Measurements from ENCODE around the gene HYAL2. TPM values are rescaled to one million over a fixed set of nuclear protein-coding genes. Genes with fewer than 3 reads are reported as not detected.

Gene HYAL2
- total and polyA plus RNA-seq, 10 of the 15 experiments (the other 5 are each of a cell fraction or from before 2014, with no cell fraction given), result 0.06 to 21.8 (median 12.7) TPM

- BruUV-seq (replicated peaks), result no TSS peak
- peak overlapping the region; percentile 96 for H3K4me3 ChIP-seq
- SMC1A ChIA-PET (ENCODE audit: uncharacterized antibody, unreplicated experiment), result interaction anchor here (0.9 to 1.8 kb wide), 9 partner anchors 9 to 275 kb away, joined by 3 to 20 read pairs (median 4); partner anchors contain the start of genes CISH, GNAI2, HYAL2 and HYAL3
- peak overlapping the region; percentile 92 for H3K27ac ChIP-seq (ENCODE audit: control insufficient read depth, insufficient read depth)
- POLR2A ChIA-PET, result interaction anchor here (0.6 to 7.0 kb wide), 27 partner anchors 9 to 285 kb away, joined by 3 to 84 read pairs (median 5); partner anchors contain the start of genes C3orf18, CISH, CYB561D2 and GNAI2
- H3K9me3 ChIP-seq (replicated peaks; ENCODE audit: control insufficient read depth, insufficient read depth, low read length), result no peaks in the 10 kb centered on the region
- peak overlapping the region; percentile 86 for H3K9ac ChIP-seq (ENCODE audit: control insufficient read depth, insufficient read depth, low read length)
- in situ Hi-C loops (cut with MboI) (loop anchor here (10.0 kb wide), 1 partner anchor 1057 kb away; the partner anchor contains the start of gene RBM15B), intact Hi-C loops (cut with micrococcal nuclease; ENCODE audit: unreplicated experiment) (loop anchor here (5.0 kb wide), 2 partner anchors 40 to 100 kb away; partner anchors contain the start of genes GNAI2, HYAL3 and NAA80)
- H3K4me2 ChIP-seq (ENCODE audit: control insufficient read depth, insufficient read depth), result peak overlapping the region; percentile 77
- H3K27me3 ChIP-seq (replicated peaks in 1 of 2; ENCODE audit: control insufficient read depth in 2 of 2, insufficient read depth in 2 of 2, low read length in 1 of 2), result no peaks in the 10 kb centered on the region
- FAIRE-seq (peak; percentile 64), DNase-seq (ENCODE audit: low read depth, low spot score) (peak; percentile 96), ATAC-seq (peak; percentile 83)
- CTCF ChIA-PET, result interaction anchor here (0.6 to 10.5 kb wide), 10 partner anchors 8 to 665 kb away, joined by 3 to 72 read pairs (median 4); partner anchors contain the start of genes CYB561D2, HYAL2, NPRL2 and TUSC2
- peaks cover 10% of the 10 kb centered on the region; the same call in 1 of the 2 replicates for H3K4me1 ChIP-seq (ENCODE audit: control insufficient read depth, insufficient read depth, low read length)
- under 1% methylated on average over 73 of the region's 79 CpGs for WGBS (ENCODE audit: insufficient coverage, insufficient replicate concordance, low lambda C conversion rate, missing lambda C conversion rate)
- H3K79me2 ChIP-seq (ENCODE audit: control insufficient read depth, insufficient read depth, low read length), result peaks cover 76% of the 10 kb centered on the region
- RAD21 ChIA-PET (ENCODE audit: unreplicated experiment), result interaction anchor here (0.8 to 2.7 kb wide), 17 partner anchors 10 to 1163 kb away, joined by 3 to 21 read pairs (median 3); partner anchors contain the start of genes CYB561D2, DCAF1, GNAI2 and HYAL2
- peaks cover 1 to 6% of the 10 kb centered on the region in 2 experiments for H3K36me3 ChIP-seq (ENCODE audit: control insufficient read depth in 2 of 2, insufficient read depth in 2 of 2, low read length in 1 of 2)
- H2AFZ ChIP-seq (ENCODE audit: control insufficient read depth, low read depth, low read length), result peak overlapping the region; percentile 78
- H4K20me1 ChIP-seq (ENCODE audit: control insufficient read depth, insufficient read depth), result no peaks in the 10 kb centered on the region; the same call in 1 of the 2 replicates
- TF ChIP-seq, protein P1, sequence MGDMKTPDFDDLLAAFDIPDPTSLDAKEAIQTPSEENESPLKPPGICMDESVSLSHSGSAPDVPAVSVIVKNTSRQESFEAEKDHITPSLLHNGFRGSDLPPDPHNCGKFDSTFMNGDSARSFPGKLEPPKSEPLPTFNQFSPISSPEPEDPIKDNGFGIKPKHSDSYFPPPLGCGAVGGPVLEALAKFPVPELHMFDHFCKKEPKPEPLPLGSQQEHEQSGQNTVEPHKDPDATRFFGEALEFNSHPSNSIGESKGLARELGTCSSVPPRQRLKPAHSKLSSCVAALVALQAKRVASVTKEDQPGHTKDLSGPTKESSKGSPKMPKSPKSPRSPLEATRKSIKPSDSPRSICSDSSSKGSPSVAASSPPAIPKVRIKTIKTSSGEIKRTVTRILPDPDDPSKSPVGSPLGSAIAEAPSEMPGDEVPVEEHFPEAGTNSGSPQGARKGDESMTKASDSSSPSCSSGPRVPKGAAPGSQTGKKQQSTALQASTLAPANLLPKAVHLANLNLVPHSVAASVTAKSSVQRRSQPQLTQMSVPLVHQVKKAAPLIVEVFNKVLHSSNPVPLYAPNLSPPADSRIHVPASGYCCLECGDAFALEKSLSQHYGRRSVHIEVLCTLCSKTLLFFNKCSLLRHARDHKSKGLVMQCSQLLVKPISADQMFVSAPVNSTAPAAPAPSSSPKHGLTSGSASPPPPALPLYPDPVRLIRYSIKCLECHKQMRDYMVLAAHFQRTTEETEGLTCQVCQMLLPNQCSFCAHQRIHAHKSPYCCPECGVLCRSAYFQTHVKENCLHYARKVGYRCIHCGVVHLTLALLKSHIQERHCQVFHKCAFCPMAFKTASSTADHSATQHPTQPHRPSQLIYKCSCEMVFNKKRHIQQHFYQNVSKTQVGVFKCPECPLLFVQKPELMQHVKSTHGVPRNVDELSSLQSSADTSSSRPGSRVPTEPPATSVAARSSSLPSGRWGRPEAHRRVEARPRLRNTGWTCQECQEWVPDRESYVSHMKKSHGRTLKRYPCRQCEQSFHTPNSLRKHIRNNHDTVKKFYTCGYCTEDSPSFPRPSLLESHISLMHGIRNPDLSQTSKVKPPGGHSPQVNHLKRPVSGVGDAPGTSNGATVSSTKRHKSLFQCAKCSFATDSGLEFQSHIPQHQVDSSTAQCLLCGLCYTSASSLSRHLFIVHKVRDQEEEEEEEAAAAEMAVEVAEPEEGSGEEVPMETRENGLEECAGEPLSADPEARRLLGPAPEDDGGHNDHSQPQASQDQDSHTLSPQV (IDR thresholded peaks at IDR 0.05), result no peak
- TF ChIP-seq POLR2AphosphoS5 (IDR thresholded peaks at IDR 0.05; ENCODE audit: low read length) (peak; percentile 80), TAF1 (IDR thresholded peaks at IDR 0.05; ENCODE audit: borderline replicate concordance, low read depth, low read length) (peak; percentile 13; the same call in 1 of the 2 replicates), IKZF1 (conservative IDR thresholded peaks at IDR 0.05) (peak; percentile 5; the same call in 1 of the 2 replicates), NRF1 (conservative IDR thresholded peaks at IDR 0.05; ENCODE audit: low read depth, low read length) (peak; percentile 52), MYB (IDR thresholded peaks at IDR 0.05; ENCODE audit: borderline replicate concordance, low read depth, low read length) (peak; percentile 78; the same call in 1 of the 2 replicates), BHLHE40 (IDR thresholded peaks at IDR 0.05; ENCODE audit: borderline replicate concordance in 1 of 2, low read depth in 2 of 2, low read length in 1 of 2) (peak; percentile 98 to 100), LARP7 (IDR thresholded peaks at IDR 0.05) (peak; percentile 95), HDGF (IDR thresholded peaks at IDR 0.05) (peak; percentile 95; the same call in 1 of the 2 replicates), NBN (IDR thresholded peaks at IDR 0.05) (peak; percentile 48), ELK1 (IDR thresholded peaks at IDR 0.05; ENCODE audit: low read depth, low read length) (no peak), TBL1XR1 (IDR thresholded peaks at IDR 0.05; ENCODE audit: low read depth, low read length) (0 out of 2 replicates have a peak, but pooled peaks have one; percentile 12), NR2F1 (conservative IDR thresholded peaks at IDR 0.05) (peak; percentile 68), ATF7 (IDR thresholded peaks at IDR 0.05; ENCODE audit: low read depth) (peak; percentile 98), ZNF217 (IDR thresholded peaks at IDR 0.05) (no peak), RB1 (IDR thresholded peaks at IDR 0.05; ENCODE audit: borderline replicate concordance) (peak; percentile 62; the same call in 1 of the 2 replicates)
- TF ChIP-seq, protein P2, sequence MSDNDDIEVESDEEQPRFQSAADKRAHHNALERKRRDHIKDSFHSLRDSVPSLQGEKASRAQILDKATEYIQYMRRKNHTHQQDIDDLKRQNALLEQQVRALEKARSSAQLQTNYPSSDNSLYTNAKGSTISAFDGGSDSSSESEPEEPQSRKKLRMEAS (IDR thresholded peaks at IDR 0.05; ENCODE audit: low read depth, low read length), result peak; percentile 77
Measured at GRCh38 chr3:50337175-50337861, 14.8 kb upstream of the HYAL2 start.
